Activated T-cell treated with anti-CD3 and anti-CD28 coated beads, Interleukin-2, amount 50 U/mL, for 24 hours (primary cell): Measurements from ENCODE around the gene GNAI1.

ENCODE experiments used
- DNase-seq: peaks from one replicate; pipeline ENCODE4 v3.0.0-alpha.2; 2020
- H3K27ac Mint-ChIP-seq: 2 replicates; pipeline ENCODE4 v1.8.0; 2020; ENCODE audit warnings: mild to moderate bottlenecking, mixed read lengths
- H3K27me3 Mint-ChIP-seq: 2 replicates; pipeline ENCODE4 v1.8.0; 2020; ENCODE audit warnings: mixed read lengths
- H3K36me3 Mint-ChIP-seq: 2 replicates; pipeline ENCODE4 v1.8.0; 2020; ENCODE audit warnings: low read depth, mixed read lengths
- H3K4me1 Mint-ChIP-seq: 2 replicates; pipeline ENCODE4 v1.8.0; 2020; ENCODE audit warnings: low read depth, mixed read lengths
- H3K4me3 Mint-ChIP-seq: 2 replicates; pipeline ENCODE4 v1.8.0; 2020; ENCODE audit warnings: mild to moderate bottlenecking, moderate library complexity, mixed read lengths
- H3K9me3 Mint-ChIP-seq: 2 replicates; pipeline ENCODE4 v1.8.0; 2020; ENCODE audit warnings: mixed read lengths

The GNAI1 gene

GRCh38 chr7:80134536-80135308, at the start of gene GNAI1:
GNAI1 (plus strand) TSS chr7:80134831; CDS start chr7:80135161, 330 bp downstream.
- Mint-ChIP-seq H3K4me3 (peak within 1 kb of the TSS; percentile 78), H3K36me3 (no peaks in the 10 kb centered on the region), H3K27me3 (peaks cover 41% of the 10 kb centered on the region), H3K4me1 (peaks cover 39% of the 10 kb centered on the region), H3K9me3 (peaks cover 3% of the 10 kb centered on the region), H3K27ac (peak within 1 kb of the TSS; percentile 89)
- DNase-seq = peak; percentile 54

DNA sequence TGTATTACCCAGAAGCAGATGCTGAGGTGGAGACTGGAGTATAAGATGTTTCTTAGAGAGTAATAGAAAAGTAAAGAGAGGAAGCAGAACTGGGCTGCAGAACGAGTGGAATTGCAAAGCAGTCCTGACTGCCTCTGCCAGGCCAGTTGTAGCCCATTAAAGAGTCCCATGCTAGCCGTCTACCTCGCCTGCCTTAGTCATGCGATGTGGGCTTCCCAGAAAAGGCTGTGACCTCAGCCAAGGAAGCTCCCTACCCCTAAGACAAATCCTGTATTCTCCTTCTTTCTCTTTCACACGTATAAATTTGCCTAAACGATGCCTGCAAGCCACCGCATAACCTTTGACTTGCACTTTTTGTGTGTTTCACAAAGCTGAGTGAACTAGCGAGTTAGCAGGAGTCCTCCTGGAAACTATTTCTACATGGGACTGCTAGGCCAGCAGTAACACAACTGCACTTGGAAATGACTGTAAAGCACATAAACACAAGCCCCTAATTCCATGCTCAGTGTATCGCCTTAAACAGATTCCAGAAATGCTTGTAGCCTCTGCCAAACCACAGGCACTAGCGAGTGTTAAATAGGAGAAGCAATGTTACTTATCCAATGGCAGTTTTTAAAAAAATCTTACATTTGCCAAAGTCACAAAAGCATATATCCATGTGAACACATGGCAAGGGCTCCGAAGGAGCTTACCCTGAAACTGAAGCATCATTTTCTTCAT, 47.4 kb upstream of the GNAI1 start:
- Mint-ChIP-seq H3K4me3 (no peak overlapping the region), H3K27me3 (no peaks in the 10 kb centered on the region), H3K9me3 (no peaks in the 10 kb centered on the region), H3K27ac (no peak overlapping the region), H3K36me3 (no peaks in the 10 kb centered on the region), H3K4me1 (no peaks in the 10 kb centered on the region)
- no peak for DNase-seq

DNA sequence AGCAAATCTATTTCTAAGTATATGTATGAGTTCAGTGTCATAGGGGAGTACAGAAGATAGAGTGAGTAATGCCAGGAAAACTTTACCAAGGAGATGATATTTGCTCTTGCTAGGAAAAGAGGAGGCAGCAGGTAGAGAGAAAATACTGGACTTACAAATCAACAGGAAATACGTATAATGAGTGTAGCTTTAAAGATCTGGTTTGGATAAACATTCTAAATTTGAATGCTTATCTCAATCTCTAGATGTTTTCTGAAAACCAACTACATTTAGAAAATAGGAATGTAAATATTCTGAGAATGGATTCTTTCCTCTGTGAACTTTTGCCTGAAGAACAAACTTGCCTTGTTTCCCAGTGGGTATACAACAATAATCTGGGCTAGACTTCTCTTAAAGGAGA, 46.9 kb upstream of the GNAI1 start:
- DNase-seq = no peak
- Mint-ChIP-seq H3K4me1 (no peaks in the 10 kb centered on the region), H3K36me3 (no peaks in the 10 kb centered on the region), H3K27ac (no peak overlapping the region), H3K4me3 (no peak overlapping the region), H3K27me3 (no peaks in the 10 kb centered on the region), H3K9me3 (no peaks in the 10 kb centered on the region)

- Mint-ChIP-seq H3K9me3 (no peaks in the 10 kb centered on the region), H3K4me3 (no peak overlapping the region), H3K36me3 (no peaks in the 10 kb centered on the region), H3K27ac (no peak overlapping the region), H3K4me1 (no peaks in the 10 kb centered on the region), H3K27me3 (no peaks in the 10 kb centered on the region)
- no peak for DNase-seq
Measured at GRCh38 chr7:80088705-80089104, 45.9 kb upstream of the GNAI1 start.

DNA sequence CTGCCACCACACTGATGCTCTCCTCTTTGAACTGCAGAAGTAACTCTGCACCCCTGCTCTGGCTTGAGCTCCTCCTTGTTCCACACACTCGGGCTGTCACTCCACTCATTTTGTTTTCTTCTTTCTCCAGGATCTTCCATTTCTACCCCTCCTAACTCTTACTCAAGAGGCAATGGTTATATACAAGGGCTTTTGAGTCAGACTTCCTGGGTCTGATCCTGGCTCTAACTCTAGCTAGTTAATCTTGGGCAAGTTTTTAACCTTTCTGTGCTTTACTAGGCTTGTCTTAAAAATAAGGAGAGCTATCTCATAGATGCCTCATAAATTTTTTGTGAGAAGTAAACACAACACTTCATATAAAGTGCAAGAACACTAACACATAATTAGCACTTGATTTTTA, 45.3 kb upstream of the GNAI1 start:
- H3K4me3 Mint-ChIP-seq = no peak overlapping the region
- no peaks in the 10 kb centered on the region for H3K36me3 Mint-ChIP-seq
- no peaks in the 10 kb centered on the region for H3K27me3 Mint-ChIP-seq
- DNase-seq = no peak
- H3K4me1 Mint-ChIP-seq = no peaks in the 10 kb centered on the region
- H3K9me3 Mint-ChIP-seq = no peaks in the 10 kb centered on the region
- H3K27ac Mint-ChIP-seq = no peak overlapping the region

DNA sequence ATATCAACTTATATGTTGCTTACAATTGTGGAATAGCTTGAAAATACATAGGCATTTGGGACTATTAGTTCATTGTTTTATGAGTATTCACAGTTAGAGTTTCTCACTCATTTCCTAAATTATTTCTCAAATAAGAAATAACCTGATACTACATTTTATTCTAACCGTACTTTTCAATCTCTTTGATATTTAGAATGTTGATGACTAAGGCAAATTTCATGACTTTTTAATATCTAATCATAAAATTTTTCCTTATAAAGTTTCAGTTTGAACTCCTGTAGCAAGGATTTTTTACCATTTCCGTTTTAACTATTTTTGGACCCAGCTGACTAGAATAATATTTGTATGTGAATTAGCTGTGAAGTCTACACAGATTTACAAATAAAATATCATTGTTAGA, 41.3 kb upstream of the GNAI1 start:
- H3K9me3 Mint-ChIP-seq = no peaks in the 10 kb centered on the region

DNA sequence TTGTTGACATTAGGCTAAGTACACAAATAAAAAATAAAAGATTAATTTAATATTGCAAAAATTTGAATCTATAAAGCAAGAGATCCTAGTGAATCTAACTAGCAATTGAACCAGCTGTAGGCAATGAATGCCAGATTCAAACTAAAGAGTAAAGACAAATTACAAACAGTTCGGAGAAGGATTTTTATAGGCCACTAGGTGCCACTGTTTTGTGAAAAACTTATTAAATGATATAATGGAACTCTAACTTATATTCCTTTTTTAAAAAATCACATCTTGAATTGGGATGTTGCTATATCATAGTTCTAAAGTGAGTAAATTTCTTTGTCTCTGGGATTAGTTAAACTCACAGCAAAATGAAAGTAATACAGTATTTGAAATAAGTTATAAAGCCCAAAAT, 39.1 kb upstream of the GNAI1 start:
- DNase-seq = no peak
- H3K4me1 Mint-ChIP-seq = no peaks in the 10 kb centered on the region
- no peaks in the 10 kb centered on the region for H3K27me3 Mint-ChIP-seq
- no peak overlapping the region for H3K27ac Mint-ChIP-seq
- no peaks in the 10 kb centered on the region for H3K36me3 Mint-ChIP-seq
- H3K4me3 Mint-ChIP-seq = no peak overlapping the region
- no peaks in the 10 kb centered on the region for H3K9me3 Mint-ChIP-seq

More for the DNA sequence above, 41.3 kb upstream of the GNAI1 start:
- Mint-ChIP-seq H3K27me3 (no peaks in the 10 kb centered on the region), H3K4me1 (no peaks in the 10 kb centered on the region), H3K4me3 (no peak overlapping the region), H3K36me3 (no peaks in the 10 kb centered on the region), H3K27ac (no peak overlapping the region)
- no peak for DNase-seq

- no peak for DNase-seq
- Mint-ChIP-seq H3K36me3 (no peaks in the 10 kb centered on the region), H3K27me3 (no peaks in the 10 kb centered on the region), H3K27ac (no peak overlapping the region), H3K9me3 (no peaks in the 10 kb centered on the region), H3K4me3 (no peak overlapping the region), H3K4me1 (no peaks in the 10 kb centered on the region)
Measured at GRCh38 chr7:80097756-80098155, 36.9 kb upstream of the GNAI1 start.

GRCh38 chr7:80098795-80099194, 35.8 kb upstream of the GNAI1 start:
- H3K4me3 Mint-ChIP-seq = no peak overlapping the region
- no peaks in the 10 kb centered on the region for H3K27me3 Mint-ChIP-seq
- no peaks in the 10 kb centered on the region for H3K36me3 Mint-ChIP-seq
- DNase-seq = no peak
- no peaks in the 10 kb centered on the region for H3K9me3 Mint-ChIP-seq
- no peaks in the 10 kb centered on the region for H3K4me1 Mint-ChIP-seq
- no peak overlapping the region for H3K27ac Mint-ChIP-seq

GRCh38 chr7:80100254-80100653, 34.4 kb upstream of the GNAI1 start:
- no peak for DNase-seq
- Mint-ChIP-seq H3K4me1 (no peaks in the 10 kb centered on the region), H3K36me3 (no peaks in the 10 kb centered on the region), H3K4me3 (no peak overlapping the region), H3K27me3 (no peaks in the 10 kb centered on the region), H3K27ac (no peak overlapping the region), H3K9me3 (no peaks in the 10 kb centered on the region)

DNA sequence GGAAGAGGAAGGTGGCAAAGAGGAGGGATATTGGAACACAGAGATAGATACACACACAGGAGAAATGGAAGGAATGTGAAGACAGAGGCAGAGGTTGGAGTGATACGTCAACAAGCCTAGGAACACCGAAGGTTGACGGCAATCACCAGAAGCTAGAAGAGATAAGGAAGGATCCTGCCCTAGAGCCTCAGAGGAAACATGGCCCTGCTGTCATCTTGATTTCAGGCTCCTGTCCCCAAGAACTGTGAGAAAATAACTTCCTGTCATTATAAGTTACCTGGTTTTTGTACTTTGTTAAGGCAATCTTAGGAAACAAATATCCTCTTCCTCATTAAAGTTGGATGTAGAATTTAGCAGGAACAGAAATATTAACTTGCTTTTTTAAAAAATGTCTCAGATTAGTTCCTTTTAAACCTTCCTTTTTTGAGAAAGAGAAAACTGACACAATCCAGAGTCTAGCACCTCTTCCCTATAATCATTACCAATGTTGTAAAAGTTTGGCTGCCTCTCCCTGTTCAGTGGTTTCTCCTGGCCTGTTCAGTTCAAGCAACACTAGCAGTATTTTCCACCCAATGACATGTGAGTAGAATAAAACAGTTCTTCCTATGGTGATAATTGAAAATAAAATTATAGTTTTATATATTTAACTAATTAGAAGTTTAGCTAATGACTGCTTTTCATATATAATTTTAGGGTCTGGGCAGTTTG, 28.8 kb upstream of the GNAI1 start:
- no peak overlapping the region for H3K27ac Mint-ChIP-seq

DNA sequence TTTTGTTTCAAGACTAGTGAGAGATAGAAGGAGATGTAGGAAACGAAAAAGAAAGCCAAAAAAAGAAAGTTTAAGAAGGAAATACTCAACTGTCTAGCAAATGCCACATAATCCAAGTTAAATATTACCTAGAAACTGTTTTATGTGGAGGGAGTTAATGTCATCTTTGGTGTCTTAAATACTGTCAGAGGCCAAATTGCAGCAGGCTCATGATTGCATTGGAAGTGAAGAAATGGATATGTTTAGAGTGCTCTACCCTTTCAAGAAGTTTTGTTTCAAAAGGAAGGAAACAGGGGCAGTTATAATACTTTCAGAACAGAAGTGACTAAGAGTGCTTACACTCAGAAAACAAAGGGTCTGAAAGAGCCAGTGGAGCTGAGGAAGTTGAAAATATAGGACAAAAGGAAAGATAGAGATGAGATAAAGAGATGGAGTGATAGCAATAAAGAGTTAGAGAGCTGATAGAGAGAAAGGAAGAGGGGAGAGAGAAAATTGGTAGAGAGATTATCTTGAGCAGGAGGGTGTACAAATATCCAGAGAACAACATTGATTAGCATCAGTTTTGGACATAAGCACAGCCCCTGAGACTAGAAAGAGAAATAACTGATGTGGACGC, 28.0 kb upstream of the GNAI1 start:
- H3K36me3 Mint-ChIP-seq = no peaks in the 10 kb centered on the region
- H3K9me3 Mint-ChIP-seq = no peaks in the 10 kb centered on the region
- no peaks in the 10 kb centered on the region for H3K27me3 Mint-ChIP-seq
- no peak overlapping the region for H3K27ac Mint-ChIP-seq
- DNase-seq = no peak
- peaks cover 17% of the 10 kb centered on the region for H3K4me1 Mint-ChIP-seq
- no peak overlapping the region for H3K4me3 Mint-ChIP-seq

More for the DNA sequence above, 28.8 kb upstream of the GNAI1 start:
- no peak overlapping the region for H3K4me3 Mint-ChIP-seq
- H3K9me3 Mint-ChIP-seq = no peaks in the 10 kb centered on the region
- peaks cover 17% of the 10 kb centered on the region for H3K4me1 Mint-ChIP-seq
- H3K27me3 Mint-ChIP-seq = no peaks in the 10 kb centered on the region
- no peaks in the 10 kb centered on the region for H3K36me3 Mint-ChIP-seq
- no peak for DNase-seq

GRCh38 chr7:80107278-80107677, 27.4 kb upstream of the GNAI1 start:
- H3K4me3 Mint-ChIP-seq = no peak overlapping the region
- DNase-seq = no peak
- H3K27me3 Mint-ChIP-seq = no peaks in the 10 kb centered on the region
- H3K4me1 Mint-ChIP-seq = peaks cover 17% of the 10 kb centered on the region
- no peaks in the 10 kb centered on the region for H3K9me3 Mint-ChIP-seq
- H3K36me3 Mint-ChIP-seq = no peaks in the 10 kb centered on the region
- H3K27ac Mint-ChIP-seq = no peak overlapping the region

- H3K4me3 Mint-ChIP-seq = no peak overlapping the region
- no peaks in the 10 kb centered on the region for H3K9me3 Mint-ChIP-seq
- DNase-seq = no peak
- H3K4me1 Mint-ChIP-seq = peaks cover 17% of the 10 kb centered on the region
- H3K27ac Mint-ChIP-seq = no peak overlapping the region
- no peaks in the 10 kb centered on the region for H3K36me3 Mint-ChIP-seq
- no peaks in the 10 kb centered on the region for H3K27me3 Mint-ChIP-seq
Measured at GRCh38 chr7:80110376-80110775, 24.3 kb upstream of the GNAI1 start.
